Measurements from ENCODE around the gene DPY19L1.
"Not testable (repeated sequence)": the region's sequence is repeated elsewhere in the genome, so short reads cannot be mapped to it uniquely, and the experiment has no call there.

Gene DPY19L1

GRCh38 chr7:35037211-35037525, at the start of gene DPY19L1:
Gene DPY19L1 (minus strand): TSS chr7:35037485. CDS start chr7:35037394, 91 bp downstream.
- Mint-ChIP-seq H3K36me3 (ENCODE audit: low read depth) (no peaks in the 10 kb centered on the region), H3K27ac (peak within 1 kb of the TSS; percentile 55 to 87 (median 67)), H3K4me1 (peaks cover 21% of the 10 kb centered on the region), H3K9me3 (no peaks in the 10 kb centered on the region), H3K4me3 (peak within 1 kb of the TSS; percentile 96 to 100 (median 97)), H3K27me3 (ENCODE audit: low read depth) (no peaks in the 10 kb centered on the region)
- TF ChIP-seq CTCF (IDR thresholded peaks at IDR 0.05; ENCODE audit: unreplicated experiment in 3 of 3): no peak

DNA sequence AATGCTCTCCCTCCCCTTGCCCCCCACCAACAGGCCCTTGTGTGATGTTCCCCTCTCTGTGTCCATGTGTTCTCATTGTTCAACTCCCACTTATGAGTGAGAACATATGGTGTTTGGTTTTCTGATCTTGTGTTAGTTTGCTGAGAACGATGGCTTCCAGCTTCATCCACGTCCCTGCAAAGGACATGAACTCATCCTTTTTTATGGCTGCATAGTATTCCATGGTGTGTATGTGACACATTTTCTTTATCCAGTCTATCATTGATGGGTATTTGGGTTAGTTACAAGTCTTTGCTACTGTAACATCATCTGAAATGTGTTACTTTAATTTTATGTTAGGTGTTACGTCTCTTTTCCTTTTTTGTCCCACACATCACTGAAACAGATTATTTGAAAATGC, 42.2 kb upstream of the DPY19L1 start:
- not testable (repeated sequence) for H3K4me3 Mint-ChIP-seq; H3K4me1 Mint-ChIP-seq; H3K27ac Mint-ChIP-seq; H3K27me3 Mint-ChIP-seq (ENCODE audit: low read depth); H3K36me3 Mint-ChIP-seq (ENCODE audit: low read depth); H3K9me3 Mint-ChIP-seq

GRCh38 chr7:35074008-35074407, 36.7 kb upstream of the DPY19L1 start:
- not testable (repeated sequence) for H3K27ac Mint-ChIP-seq; H3K4me3 Mint-ChIP-seq; H3K9me3 Mint-ChIP-seq; H3K27me3 Mint-ChIP-seq (ENCODE audit: low read depth); H3K4me1 Mint-ChIP-seq; H3K36me3 Mint-ChIP-seq (ENCODE audit: low read depth)

GRCh38 chr7:35072950-35073827, 35.9 kb upstream of the DPY19L1 start:
- not testable (repeated sequence) for H3K4me1 Mint-ChIP-seq; H3K9me3 Mint-ChIP-seq; H3K27me3 Mint-ChIP-seq (ENCODE audit: low read depth); H3K36me3 Mint-ChIP-seq (ENCODE audit: low read depth); H3K27ac Mint-ChIP-seq; H3K4me3 Mint-ChIP-seq
- peak; percentile 26 to 49 (median 29) for TF ChIP-seq CTCF (IDR thresholded peaks at IDR 0.05; ENCODE audit: unreplicated experiment in 3 of 3)

DNA sequence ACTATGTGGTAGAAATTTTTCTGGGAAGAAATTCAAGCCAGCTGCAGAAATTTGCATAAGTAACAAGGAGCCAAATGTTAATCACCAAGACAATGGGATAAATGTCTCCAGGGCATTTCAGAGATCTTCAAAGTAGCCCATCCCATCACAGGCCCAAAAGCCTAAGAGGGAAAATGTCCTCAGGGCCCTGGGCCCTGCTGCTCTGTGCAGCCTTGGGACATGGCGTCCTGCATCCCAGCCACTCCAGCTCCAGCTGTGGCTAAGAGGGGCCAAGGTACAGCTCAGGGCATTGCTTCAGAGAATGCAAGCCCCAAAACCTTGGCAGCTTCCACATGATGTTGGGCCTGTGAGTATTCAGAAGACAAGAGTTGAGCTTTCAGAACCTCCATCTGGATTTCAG, 31.8 kb upstream of the DPY19L1 start:
- not testable (repeated sequence) for H3K36me3 Mint-ChIP-seq (ENCODE audit: low read depth); H3K27me3 Mint-ChIP-seq (ENCODE audit: low read depth); H3K27ac Mint-ChIP-seq; H3K4me3 Mint-ChIP-seq; H3K4me1 Mint-ChIP-seq; H3K9me3 Mint-ChIP-seq

DNA sequence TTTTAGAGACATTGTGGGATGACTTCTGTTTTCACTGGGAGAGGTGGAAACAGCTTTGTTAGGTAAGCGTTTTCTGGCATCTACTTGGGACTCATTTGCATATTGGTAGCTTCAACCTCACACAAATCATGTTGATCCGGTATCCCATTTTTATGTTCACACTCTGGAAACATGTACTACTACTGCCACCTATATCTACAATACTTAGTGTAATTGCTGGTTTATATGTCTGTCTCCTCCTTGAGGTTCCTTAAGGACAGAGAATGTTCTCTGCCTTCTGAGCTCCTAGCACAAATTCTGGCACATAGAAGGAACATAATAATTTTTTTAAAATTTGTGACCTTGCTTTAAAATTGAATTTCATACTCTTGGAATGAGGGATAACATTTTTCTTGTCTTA, 28.1 kb upstream of the DPY19L1 start:
- H3K4me3 Mint-ChIP-seq; H3K9me3 Mint-ChIP-seq; H3K4me1 Mint-ChIP-seq; H3K27ac Mint-ChIP-seq; H3K36me3 Mint-ChIP-seq (ENCODE audit: low read depth); H3K27me3 Mint-ChIP-seq (ENCODE audit: low read depth): not testable (repeated sequence)

- H3K27me3 Mint-ChIP-seq (ENCODE audit: low read depth): not testable (repeated sequence)
Measured at GRCh38 chr7:35058571-35058970, 21.3 kb upstream of the DPY19L1 start.

GRCh38 chr7:35057505-35058451, 20.5 kb upstream of the DPY19L1 start:
- H3K4me1 Mint-ChIP-seq: peaks cover 17% of the 10 kb centered on the region
- not testable (repeated sequence) for H3K4me3 Mint-ChIP-seq; H3K36me3 Mint-ChIP-seq (ENCODE audit: low read depth); H3K27me3 Mint-ChIP-seq (ENCODE audit: low read depth); H3K9me3 Mint-ChIP-seq; H3K27ac Mint-ChIP-seq

More at GRCh38 chr7:35058571-35058970, 21.3 kb upstream of the DPY19L1 start:
- H3K27ac Mint-ChIP-seq; H3K9me3 Mint-ChIP-seq; H3K36me3 Mint-ChIP-seq (ENCODE audit: low read depth); H3K4me3 Mint-ChIP-seq: not testable (repeated sequence)
- peaks cover 12% of the 10 kb centered on the region for H3K4me1 Mint-ChIP-seq

GRCh38 chr7:35055733-35056132, 18.4 kb upstream of the DPY19L1 start:
- not testable (repeated sequence) for H3K4me3 Mint-ChIP-seq; H3K9me3 Mint-ChIP-seq; H3K27me3 Mint-ChIP-seq (ENCODE audit: low read depth); H3K36me3 Mint-ChIP-seq (ENCODE audit: low read depth); H3K27ac Mint-ChIP-seq
- TF ChIP-seq CTCF (IDR thresholded peaks at IDR 0.05; ENCODE audit: unreplicated experiment in 3 of 3): peak; percentile 1 to 42 (median 30)
- H3K4me1 Mint-ChIP-seq: peaks cover 17% of the 10 kb centered on the region

- H3K27ac Mint-ChIP-seq; H3K9me3 Mint-ChIP-seq; H3K36me3 Mint-ChIP-seq (ENCODE audit: low read depth); H3K27me3 Mint-ChIP-seq (ENCODE audit: low read depth); H3K4me3 Mint-ChIP-seq: not testable (repeated sequence)
- H3K4me1 Mint-ChIP-seq: peaks cover 17% of the 10 kb centered on the region
Measured at GRCh38 chr7:35053488-35054175, 16.3 kb upstream of the DPY19L1 start.

GRCh38 chr7:35048390-35048789, 11.1 kb upstream of the DPY19L1 start:
- H3K27ac Mint-ChIP-seq; H3K9me3 Mint-ChIP-seq; H3K4me3 Mint-ChIP-seq; H3K4me1 Mint-ChIP-seq; H3K36me3 Mint-ChIP-seq (ENCODE audit: low read depth): not testable (repeated sequence)
- peaks cover 11% of the 10 kb centered on the region for H3K27me3 Mint-ChIP-seq (ENCODE audit: low read depth)

Data from nephron (organoid).